Frontal cortex (tissue), 4 donors: ENCODE data around the gene CAPN15. TPM values are rescaled to one million over a fixed set of nuclear protein-coding genes. Genes with fewer than 3 reads are reported as not detected.

Experiments
- DNase-seq, 2 donors: peaks; one replicate each; pipeline ENCODE4 v3.0.0; 2012; ENCODE audit warnings: low spot score in 2 of 2
- FAIRE-seq: peaks from 2 replicates; lab custom pipeline; 2012; peaks lifted over from hg19 to GRCh38; lab: Jason Lieb, UNC
- total RNA-seq: library from RNA; depleted of rRNA; stranded (reverse); fragments of >200 nt; gene quantifications from one replicate; pipeline ENCODE4 v1.2.3, GENCODE V29; 2014
- donor health status: control.
- donor health status: control.
- donor health status: control.

Gene CAPN15
- total RNA-seq, 1 donor from 2014 or later: 7.3 TPM

- FAIRE-seq: no peak
- no peak for DNase-seq
Observed at GRCh38 chr16:539901-540530, 12.5 kb downstream of the CAPN15 start.

- FAIRE-seq (no peak), DNase-seq (no peak)
Observed at GRCh38 chr16:540645-541340, 13.3 kb downstream of the CAPN15 start.

DNA sequence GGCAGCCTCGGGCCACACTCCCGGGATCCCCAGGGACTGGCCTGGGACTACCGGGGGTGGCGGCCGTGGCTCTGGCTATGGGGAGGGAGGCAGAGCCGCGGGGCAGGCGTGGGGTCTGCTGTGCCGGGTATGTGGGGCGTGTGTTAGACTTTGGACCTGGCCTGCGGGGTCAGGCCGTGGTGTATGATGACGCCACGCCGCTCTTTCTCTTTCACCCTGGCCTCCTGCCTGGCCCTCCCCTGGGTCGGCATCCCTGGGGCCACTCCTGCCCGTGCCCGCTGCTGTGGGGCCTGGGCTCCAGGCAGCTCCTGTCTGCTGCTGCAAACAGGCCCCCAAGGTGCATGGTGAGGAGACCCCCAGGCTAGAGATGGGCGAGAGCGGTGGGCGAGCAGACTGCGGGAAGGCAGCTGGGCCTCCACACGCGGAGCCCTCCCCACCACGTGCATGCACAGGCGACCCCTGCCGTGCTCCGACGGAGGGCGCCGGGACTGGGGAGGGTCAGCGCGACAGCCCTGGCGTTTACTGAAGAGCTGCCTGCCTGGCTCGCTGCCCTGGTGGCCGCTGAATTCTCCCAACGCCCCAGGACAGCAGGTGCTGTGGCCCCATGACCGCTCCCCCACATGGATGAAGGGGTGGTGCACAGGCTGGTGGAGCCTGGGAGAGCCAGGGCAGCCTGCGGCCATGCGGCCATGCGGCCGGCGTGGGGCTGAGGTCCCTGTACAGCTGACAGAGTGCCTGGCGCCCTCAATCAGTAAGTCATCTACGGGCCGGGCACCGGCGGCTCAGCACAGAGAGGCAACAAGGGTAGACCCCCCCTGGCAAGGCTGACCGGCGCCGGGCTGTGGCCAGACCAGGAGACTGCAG is 16.0 kb downstream of the CAPN15 start:
- DNase-seq (no peak), FAIRE-seq (no peak)

DNA sequence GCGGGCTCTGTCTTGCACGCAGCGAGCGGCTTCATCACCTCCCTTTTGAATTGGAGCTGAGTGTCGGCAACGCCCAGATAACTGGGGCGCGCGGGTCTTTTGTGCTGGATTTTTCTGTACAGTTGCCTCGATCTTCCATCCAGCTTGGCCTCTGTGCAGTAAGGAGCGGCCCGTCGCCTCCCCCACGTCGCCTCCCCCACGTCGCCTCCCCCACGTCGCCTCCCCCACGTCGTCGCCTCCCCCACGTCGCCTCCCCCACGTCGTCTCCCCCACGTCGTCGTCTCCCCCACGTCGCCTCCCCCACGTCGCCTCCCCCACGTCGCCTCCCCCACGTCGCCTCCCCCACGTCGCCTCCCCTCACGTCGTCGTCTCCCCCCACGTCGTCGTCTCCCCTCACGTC is 17.0 kb downstream of the CAPN15 start:
- DNase-seq (no peak), FAIRE-seq (no peak)

- DNase-seq (peak in 1 of 2 donors; percentile 66), FAIRE-seq (no peak)
Observed at GRCh38 chr16:546909-547770, 19.6 kb downstream of the CAPN15 start.

DNA sequence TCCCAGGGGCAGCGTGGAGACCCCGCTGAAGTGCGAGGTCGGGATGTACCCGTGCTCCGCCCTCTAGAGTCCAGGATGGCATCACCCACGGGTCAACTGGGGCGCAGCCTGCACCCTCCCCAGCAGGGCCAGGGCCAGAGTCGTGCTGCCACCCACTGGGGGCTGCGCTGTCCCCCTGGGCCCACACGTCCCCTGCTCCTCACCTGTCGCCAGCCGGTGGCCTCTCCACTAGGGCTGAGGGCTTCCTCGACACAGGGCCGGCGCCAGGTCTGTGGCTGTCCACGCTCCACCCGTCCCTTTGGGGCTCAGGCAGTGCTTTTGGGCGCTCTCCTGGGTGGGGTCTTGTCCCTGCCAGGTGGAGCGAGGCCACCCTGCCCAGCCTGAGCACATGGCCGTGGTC is 21.1 kb downstream of the CAPN15 start:
- no peak for FAIRE-seq
- DNase-seq: no peak

DNA sequence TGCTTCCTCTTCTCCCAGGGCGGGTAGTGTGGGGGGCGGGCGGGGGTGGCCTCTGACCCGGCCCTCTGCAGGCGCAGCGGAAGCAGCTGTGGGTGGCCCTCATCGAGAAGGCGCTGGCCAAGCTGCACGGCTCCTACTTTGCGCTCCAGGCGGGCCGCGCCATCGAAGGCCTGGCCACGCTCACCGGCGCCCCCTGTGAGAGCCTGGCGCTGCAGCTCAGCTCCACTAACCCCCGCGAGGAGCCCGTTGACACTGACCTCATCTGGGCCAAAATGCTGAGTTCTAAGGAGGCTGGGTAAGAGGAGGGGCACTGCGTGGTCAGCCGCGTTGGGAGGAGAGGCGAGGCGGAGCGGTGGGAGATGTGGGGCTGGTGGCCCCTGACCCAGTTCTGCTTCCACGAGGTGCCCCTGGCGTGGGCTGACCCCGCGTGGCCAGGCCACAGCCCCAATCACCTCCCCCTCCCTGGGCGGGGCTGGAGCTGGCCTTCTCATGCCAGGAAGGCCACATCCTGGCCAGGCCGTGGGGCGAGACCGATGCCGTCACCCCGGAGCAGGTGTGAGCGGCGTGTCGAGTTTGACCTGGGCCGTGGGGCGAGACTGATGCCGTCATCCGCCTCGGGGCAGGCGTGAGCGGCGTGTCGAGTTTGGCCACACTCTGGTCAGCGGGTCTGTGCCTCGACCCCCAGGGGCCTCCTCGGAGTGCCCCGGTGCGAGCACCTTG is 22.2 kb downstream of the CAPN15 start:
- no peak for DNase-seq
- no peak for FAIRE-seq

GRCh38 chr16:551210-551609 is 23.7 kb downstream of the CAPN15 start:
- no peak for DNase-seq
- no peak for FAIRE-seq

DNA sequence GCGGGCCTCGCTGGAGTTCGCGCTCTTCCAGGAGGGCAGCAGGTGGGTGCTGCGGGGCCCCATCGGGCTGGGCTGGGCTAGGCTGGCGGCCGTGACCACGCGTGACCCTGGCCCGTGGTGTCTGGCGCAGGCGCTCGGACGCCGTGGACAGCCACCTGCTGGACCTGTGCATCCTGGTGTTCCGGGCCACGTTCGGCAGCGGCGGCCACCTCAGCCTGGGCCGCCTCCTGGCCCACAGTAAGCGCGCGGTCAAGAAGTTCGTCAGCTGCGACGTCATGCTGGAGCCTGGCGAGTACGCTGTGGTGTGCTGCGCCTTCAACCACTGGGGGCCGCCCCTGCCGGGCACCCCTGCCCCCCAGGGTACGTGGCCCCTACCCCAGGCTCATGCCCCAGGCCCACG is 24.7 kb downstream of the CAPN15 start:
- DNase-seq (no peak), FAIRE-seq (no peak)

DNA sequence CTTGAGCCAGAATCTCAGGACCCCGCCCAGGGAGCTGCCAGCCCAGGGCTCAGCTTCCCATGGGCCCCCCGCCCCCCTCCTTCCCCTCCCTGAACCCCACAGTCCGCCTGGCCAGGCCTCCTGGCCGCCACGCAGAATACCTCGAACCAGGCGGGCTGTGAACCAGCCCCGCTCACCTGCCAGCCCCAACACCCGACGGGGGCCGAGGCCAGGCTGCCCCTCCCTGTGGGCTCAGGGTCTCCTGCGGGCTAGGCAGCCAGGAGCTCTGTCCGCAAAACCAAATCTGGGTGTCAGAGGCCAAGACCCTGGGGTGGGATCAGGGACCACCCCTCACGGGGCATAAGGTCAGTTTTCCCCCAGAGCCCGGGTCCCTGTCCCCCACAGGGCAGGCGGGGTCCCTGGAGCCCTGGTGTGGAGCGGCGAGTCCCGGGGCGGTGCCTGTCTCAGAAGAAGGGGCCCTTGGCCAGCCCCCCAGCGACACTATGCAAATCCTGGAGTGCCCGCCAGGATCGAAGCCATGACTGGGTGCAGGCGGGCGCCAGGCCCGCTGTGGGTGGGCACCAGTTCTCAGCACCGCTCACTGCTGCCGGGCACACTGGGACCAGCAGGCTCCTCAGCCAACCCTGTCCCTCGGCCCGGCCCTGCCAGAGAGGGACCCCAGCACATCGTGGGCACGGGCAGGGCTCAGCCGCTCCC is 26.2 kb downstream of the CAPN15 start:
- FAIRE-seq (no peak), DNase-seq (no peak)

GRCh38 chr16:554297-554621 is 26.7 kb downstream of the CAPN15 start:
- no peak for FAIRE-seq
- no peak for DNase-seq

DNA sequence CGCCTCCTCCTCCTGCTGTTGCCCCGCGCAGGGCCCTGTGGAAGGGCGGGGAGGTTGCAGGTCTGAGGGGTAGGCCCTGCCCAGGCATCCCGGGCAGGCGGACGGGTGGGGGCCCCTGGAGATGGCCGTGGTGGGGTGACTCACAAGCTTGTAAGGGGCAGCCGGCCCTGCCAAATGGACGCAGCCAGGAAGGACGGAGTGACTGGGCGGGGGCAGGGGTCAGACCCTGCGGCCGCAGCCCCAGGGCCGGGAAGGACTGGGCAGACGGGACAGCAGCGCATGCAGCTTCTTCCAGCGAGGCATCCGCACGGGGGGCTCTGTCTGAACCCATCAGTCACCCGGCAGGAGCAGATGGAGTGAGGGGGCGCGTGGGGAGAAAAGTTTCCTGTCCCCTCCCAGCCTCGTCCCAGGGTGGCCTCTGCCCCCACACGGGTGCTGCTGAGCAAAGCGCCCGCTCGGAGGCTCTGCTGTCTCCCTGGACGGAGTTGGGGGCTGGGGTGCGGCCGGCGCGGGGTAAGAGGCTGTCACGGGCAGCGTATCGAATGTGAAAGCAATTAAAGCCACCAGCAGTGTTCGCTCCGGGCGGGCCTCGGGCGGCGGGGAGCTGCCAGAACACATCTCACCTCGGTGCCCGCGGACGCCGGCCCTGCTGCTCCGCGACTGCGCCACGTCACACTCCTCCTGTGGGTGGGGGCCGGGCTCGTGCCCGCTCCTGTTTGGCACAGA is 27.3 kb downstream of the CAPN15 start:
- DNase-seq: no peak
- no peak for FAIRE-seq

GRCh38 chr16:555528-556473 is 28.3 kb downstream of the CAPN15 start:
- no peak for DNase-seq
- no peak for FAIRE-seq

DNA sequence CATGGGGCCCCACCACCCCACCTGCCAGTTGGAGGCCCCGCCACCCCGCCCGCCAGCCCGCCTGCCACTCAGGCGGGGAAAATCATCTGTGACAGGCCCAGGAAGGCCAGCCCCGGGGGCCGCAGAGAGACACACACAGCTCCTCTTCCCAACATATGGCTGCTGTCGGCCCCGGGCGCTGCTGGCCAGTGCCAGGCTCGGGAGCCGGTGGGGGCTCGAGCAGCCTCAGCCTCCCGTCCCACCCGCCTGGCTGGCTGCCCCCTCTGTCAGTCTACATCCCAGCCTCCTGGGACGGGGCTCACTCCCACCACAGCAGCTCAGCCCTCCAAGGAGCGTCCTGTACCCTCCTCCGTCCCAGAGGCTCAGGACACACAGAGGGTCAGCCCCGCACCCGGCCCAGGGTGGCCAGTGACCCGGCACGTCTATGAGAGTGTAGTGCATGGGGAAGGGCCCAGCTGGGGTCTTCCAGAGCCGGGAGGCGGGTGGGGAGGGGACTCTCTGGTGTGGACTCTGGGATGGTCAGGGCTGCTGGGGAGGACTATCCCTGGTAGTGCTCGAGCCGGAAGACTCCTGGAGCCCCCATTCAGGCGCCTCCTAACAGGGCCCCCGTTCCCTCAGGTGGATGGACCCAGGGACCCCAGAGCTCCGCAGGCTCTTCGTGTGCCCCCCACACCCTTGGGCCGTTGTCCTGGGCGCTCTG is 29.1 kb downstream of the CAPN15 start:
- FAIRE-seq: no peak
- no peak for DNase-seq

- FAIRE-seq (no peak), DNase-seq (no peak)
Observed at GRCh38 chr16:557463-558297, 30.2 kb downstream of the CAPN15 start.
